ENCODE measurements around the gene SLC46A1.

SLC46A1 gene

GRCh38 chr17:28363186-28363585 is 42.8 kb downstream of the SLC46A1 start:
- no peak overlapping the region for H3K4me3 ChIP-seq (ENCODE audit: low read depth, low read length)

DNA sequence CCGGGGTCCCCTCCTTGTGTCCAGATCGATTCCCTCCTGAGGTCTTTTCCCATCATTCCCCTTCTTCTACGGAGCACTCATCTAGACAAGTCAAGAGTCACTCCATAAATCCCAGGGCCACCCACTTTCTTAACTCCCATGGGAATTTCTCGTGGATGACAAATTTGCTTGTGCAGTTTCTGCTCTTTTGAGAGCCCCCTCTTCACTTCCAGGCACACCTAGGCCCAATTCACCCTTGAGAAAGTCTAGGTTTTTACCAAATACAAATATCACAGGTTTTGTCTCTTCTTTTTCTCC is 48.2 kb downstream of the SLC46A1 start:
- peak overlapping the region; percentile 94 for H3K4me3 ChIP-seq (ENCODE audit: low read depth, low read length)

DNA sequence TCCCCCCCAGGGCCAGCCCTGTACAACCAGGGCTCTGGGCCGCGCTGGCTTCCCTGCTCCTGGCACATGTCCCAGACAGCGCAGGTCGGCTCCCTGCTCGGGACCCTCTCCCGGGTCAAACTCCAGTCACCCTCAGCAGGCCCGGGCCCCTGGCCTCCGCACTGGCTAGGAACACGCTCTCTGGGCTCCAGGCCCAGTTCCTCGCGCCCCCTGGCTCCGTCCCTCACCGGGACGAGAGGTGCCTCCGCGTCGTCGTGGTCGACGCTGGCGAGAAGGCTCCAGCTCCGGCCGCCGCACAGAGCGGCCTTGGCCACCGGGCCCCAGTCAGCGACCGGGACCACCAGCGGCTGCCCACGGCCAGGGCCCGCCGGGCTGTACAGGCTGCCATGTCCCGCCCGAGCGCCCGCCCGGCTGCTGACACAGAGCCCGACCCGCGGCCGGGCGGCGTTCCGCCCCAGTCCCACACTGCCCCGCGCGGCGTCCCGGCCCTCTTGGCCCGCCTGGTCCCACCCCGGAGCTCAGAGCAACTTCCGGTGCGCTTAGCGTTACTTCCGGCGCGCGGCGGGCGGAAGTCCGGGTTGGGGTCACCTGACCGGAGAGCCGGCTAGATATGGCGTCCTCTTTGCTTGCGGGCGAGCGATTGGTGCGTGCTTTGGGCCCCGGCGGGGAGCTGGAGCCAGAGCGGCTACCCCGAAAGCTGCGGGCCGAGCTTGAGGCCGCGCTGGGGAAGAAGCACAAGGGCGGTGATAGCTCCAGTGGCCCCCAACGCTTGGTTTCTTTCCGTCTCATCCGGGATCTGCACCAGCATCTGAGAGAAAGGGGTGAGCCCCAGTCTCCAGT is 48.7 kb downstream of the SLC46A1 start, which contains the start of gene POLDIP2:
TSS of gene POLDIP2 (minus strand) at position 467 of the 840 bp plus-strand sequence. CDS start at position 388, 79 bp downstream.
- H3K4me3 ChIP-seq (ENCODE audit: low read depth, low read length): peak within 1 kb of the TSS; percentile 94

GRCh38 chr17:28350271-28350670 is 55.7 kb downstream of the SLC46A1 start:
- no peak overlapping the region for H3K4me3 ChIP-seq (ENCODE audit: low read depth, low read length)

GRCh38 chr17:28348979-28349378 is 57.0 kb downstream of the SLC46A1 start:
- H3K4me3 ChIP-seq (ENCODE audit: low read depth, low read length): no peak overlapping the region

GRCh38 chr17:28347261-28347891 is 58.6 kb downstream of the SLC46A1 start:
- no peak overlapping the region for H3K4me3 ChIP-seq (ENCODE audit: low read depth, low read length)

DNA sequence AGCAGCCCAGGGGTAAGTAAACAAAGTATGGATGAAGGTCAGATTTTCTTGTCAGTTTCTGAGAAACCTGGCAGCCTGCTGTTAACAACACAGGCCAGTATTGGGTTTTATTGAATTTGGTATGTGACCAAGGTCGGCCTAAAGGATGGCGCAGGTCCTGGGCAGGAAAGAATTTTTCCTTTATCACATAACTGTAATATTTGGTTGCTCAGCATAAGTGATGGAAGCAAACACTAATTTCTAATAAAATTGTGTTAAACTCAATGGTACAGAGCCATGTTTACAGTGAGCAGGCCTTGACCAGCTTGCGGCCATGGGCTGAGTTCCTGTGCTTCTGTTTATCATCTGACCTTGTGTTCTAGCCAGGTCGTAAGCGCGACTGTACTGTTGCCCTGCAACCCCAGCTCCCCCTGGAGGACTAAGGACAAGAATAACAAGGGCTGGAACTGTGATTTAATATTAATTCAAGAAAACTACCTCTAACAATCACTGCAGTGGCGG is 59.2 kb downstream of the SLC46A1 start:
- H3K4me3 ChIP-seq (ENCODE audit: low read depth, low read length): no peak overlapping the region

- H3K4me3 ChIP-seq (ENCODE audit: low read depth, low read length): no peak overlapping the region
Measured at GRCh38 chr17:28346199-28346580, 59.8 kb downstream of the SLC46A1 start.

GRCh38 chr17:28345419-28346198 is 60.4 kb downstream of the SLC46A1 start:
- H3K4me3 ChIP-seq (ENCODE audit: low read depth, low read length): no peak overlapping the region

Data from iPS-11a (cell line).